Trophoblast cell (in vitro differentiated cells and primary cell): ENCODE results near the gene KLHDC3.

ENCODE experiments used
- DNase-seq, 2 donors: peaks; one replicate each; pipeline ENCODE4 v3.0.0-alpha.2; 2016
- H2AFZ ChIP-seq: 2 replicates; pipeline ENCODE4 v1.6.1; 2013; ENCODE audit warnings: low read length, moderate library complexity, mild to moderate bottlenecking; ENCODE audit not compliant: insufficient read depth, poor library complexity
- H2AK5ac ChIP-seq: 2 replicates; pipeline ENCODE4 v1.6.1; 2013; ENCODE audit warnings: mild to moderate bottlenecking, low read length
- H2BK120ac ChIP-seq: 2 replicates; pipeline ENCODE4 v1.6.1; 2013; ENCODE audit warnings: low read length, mild to moderate bottlenecking, moderate library complexity; ENCODE audit not compliant: insufficient read depth, poor library complexity
- H2BK12ac ChIP-seq: 2 replicates; pipeline ENCODE4 v1.6.1; 2013; ENCODE audit warnings: mild to moderate bottlenecking, low read length, moderate library complexity
- H2BK5ac ChIP-seq: 2 replicates; pipeline ENCODE4 v1.6.1; 2013; ENCODE audit warnings: low read length, low read depth, moderate library complexity, mild to moderate bottlenecking; ENCODE audit not compliant: poor library complexity
- H3K14ac ChIP-seq: 2 replicates; pipeline ENCODE4 v1.6.1; 2013; ENCODE audit warnings: mild to moderate bottlenecking, low read length
- H3K18ac ChIP-seq: 2 replicates; pipeline ENCODE4 v1.6.1; 2013; ENCODE audit warnings: mild to moderate bottlenecking, low read length
- H3K23ac ChIP-seq: 2 replicates; pipeline ENCODE4 v1.6.1; 2013; ENCODE audit warnings: low read length
- H3K27ac ChIP-seq: 2 replicates; pipeline ENCODE4 v1.5.1; 2013; ENCODE audit warnings: low read depth, mild to moderate bottlenecking, inconsistent platforms, low read length, moderate library complexity
- H3K27me3 ChIP-seq: 2 replicates; pipeline ENCODE4 v1.6.1; 2013; ENCODE audit warnings: inconsistent platforms, mild to moderate bottlenecking, low read length, moderate library complexity; ENCODE audit not compliant: insufficient read depth
- H3K36me3 ChIP-seq, 2 experiments: 1 replicate in 1 of 2; 2 replicates in 1 of 2; pipeline ENCODE4 v1.6.1; 2013; ENCODE audit warnings: low read length in 2 of 2, mild to moderate bottlenecking in 2 of 2, moderate library complexity in 1 of 2; ENCODE audit not compliant: insufficient read depth in 2 of 2, control insufficient read depth in 1 of 2
- H3K4ac ChIP-seq: 2 replicates; pipeline ENCODE4 v1.6.1; 2013; ENCODE audit warnings: low read depth, mild to moderate bottlenecking, low read length, moderate library complexity
- H3K4me1 ChIP-seq, 2 experiments: 1 replicate in 1 of 2; 2 replicates in 1 of 2; pipeline ENCODE4 v1.6.1; 2013; ENCODE audit warnings: low read length in 2 of 2, mild to moderate bottlenecking in 2 of 2, moderate library complexity in 1 of 2; ENCODE audit not compliant: insufficient read depth in 2 of 2, control insufficient read depth in 1 of 2
- H3K4me2 ChIP-seq: 2 replicates; pipeline ENCODE4 v1.6.1; 2013; ENCODE audit warnings: inconsistent platforms, mild to moderate bottlenecking, low read length, moderate library complexity
- H3K4me3 ChIP-seq: 2 replicates; pipeline ENCODE4 v1.5.1; 2013; ENCODE audit warnings: mild to moderate bottlenecking, low read depth, low read length, inconsistent platforms
- H3K79me1 ChIP-seq: one replicate; pipeline ENCODE4 v1.6.1; 2013; ENCODE audit warnings: low read length
- H3K79me2 ChIP-seq: 2 replicates; pipeline ENCODE4 v1.6.1; 2013; ENCODE audit warnings: low read length, mild to moderate bottlenecking; ENCODE audit not compliant: control insufficient read depth, insufficient read depth, poor library complexity
- H3K9ac ChIP-seq: 2 replicates; pipeline ENCODE4 v1.6.1; 2013; ENCODE audit warnings: mild to moderate bottlenecking, low read length
- H3K9me3 ChIP-seq: 2 replicates; pipeline ENCODE4 v1.6.1; 2013; ENCODE audit warnings: low read depth, mild to moderate bottlenecking, control low read depth, inconsistent platforms, low read length; ENCODE audit not compliant: insufficient read depth
- H4K12ac ChIP-seq: 2 replicates; pipeline ENCODE4 v1.6.1; 2013; ENCODE audit warnings: low read depth, mild to moderate bottlenecking, low read length, moderate library complexity
- H4K8ac ChIP-seq: 2 replicates; pipeline ENCODE4 v1.6.1; 2013; ENCODE audit warnings: low read depth, mild to moderate bottlenecking, low read length, moderate library complexity
- H4K91ac ChIP-seq: one replicate; pipeline ENCODE4 v1.6.1; 2013; ENCODE audit warnings: low read depth, mild to moderate bottlenecking, low read length, moderate library complexity
- WGBS: extraction: QIAGEN DNeasy Blood & Tissue Kit; methylation state at CpG from one replicate; pipeline ENCODE4 v1.1.7; 2013; ENCODE audit warnings: missing lambda C conversion rate; ENCODE audit not compliant: insufficient read length, insufficient coverage; ENCODE audit errors: extremely low coverage; 5-methylcytosine and 5-hydroxymethylcytosine counted together

KLHDC3 gene

DNA sequence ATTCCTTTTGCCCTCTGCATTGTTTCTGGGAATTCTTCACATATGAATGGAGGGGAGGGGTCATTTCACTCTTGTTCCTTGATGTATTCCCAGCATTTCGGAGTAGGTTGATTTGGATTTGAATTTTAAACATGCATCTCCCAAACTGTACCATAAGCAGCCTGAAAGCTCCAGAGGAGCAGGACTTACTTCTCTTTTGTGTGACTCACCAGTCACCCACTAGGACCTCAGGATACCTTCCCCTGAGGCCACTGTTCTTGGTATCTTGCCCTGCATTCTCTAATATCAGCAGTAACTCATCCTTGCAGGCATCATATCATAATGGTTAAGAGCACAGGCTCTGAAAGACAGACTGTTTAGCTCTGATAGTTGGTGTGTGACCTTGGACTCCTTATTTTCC is 44.5 kb downstream of the KLHDC3 start:
- no peak overlapping the region for H3K4me3 ChIP-seq
- no peak overlapping the region for H2AFZ ChIP-seq
- no peaks in the 10 kb centered on the region for H3K27me3 ChIP-seq
- no peak overlapping the region for H4K12ac ChIP-seq
- no peaks in the 10 kb centered on the region for H3K9me3 ChIP-seq
- H3K14ac ChIP-seq = no peak overlapping the region
- H3K36me3 ChIP-seq = peaks cover 7 to 16% of the 10 kb centered on the region in 2 experiments
- H2BK12ac ChIP-seq = no peak overlapping the region
- H3K4me1 ChIP-seq = peaks cover 17 to 25% of the 10 kb centered on the region in 2 experiments
- H4K91ac ChIP-seq = no peak overlapping the region
- no peak overlapping the region for H4K8ac ChIP-seq
- peak in 1 of 2 donors; percentile 42 for DNase-seq
- no peak overlapping the region for H2BK120ac ChIP-seq
- H2BK5ac ChIP-seq = no peak overlapping the region
- H3K23ac ChIP-seq = no peak overlapping the region
- H3K9ac ChIP-seq = peak overlapping the region; percentile 73
- H3K4me2 ChIP-seq = peak overlapping the region; percentile 91
- H3K4ac ChIP-seq = peak overlapping the region; percentile 34
- peaks cover 15% of the 10 kb centered on the region for H3K79me1 ChIP-seq
- WGBS = no CpG with 5 or more reads among the region's 1 CpG
- no peak overlapping the region for H2AK5ac ChIP-seq
- H3K18ac ChIP-seq = no peak overlapping the region
- H3K79me2 ChIP-seq = peaks cover 5% of the 10 kb centered on the region
- no peak overlapping the region for H3K27ac ChIP-seq

DNA sequence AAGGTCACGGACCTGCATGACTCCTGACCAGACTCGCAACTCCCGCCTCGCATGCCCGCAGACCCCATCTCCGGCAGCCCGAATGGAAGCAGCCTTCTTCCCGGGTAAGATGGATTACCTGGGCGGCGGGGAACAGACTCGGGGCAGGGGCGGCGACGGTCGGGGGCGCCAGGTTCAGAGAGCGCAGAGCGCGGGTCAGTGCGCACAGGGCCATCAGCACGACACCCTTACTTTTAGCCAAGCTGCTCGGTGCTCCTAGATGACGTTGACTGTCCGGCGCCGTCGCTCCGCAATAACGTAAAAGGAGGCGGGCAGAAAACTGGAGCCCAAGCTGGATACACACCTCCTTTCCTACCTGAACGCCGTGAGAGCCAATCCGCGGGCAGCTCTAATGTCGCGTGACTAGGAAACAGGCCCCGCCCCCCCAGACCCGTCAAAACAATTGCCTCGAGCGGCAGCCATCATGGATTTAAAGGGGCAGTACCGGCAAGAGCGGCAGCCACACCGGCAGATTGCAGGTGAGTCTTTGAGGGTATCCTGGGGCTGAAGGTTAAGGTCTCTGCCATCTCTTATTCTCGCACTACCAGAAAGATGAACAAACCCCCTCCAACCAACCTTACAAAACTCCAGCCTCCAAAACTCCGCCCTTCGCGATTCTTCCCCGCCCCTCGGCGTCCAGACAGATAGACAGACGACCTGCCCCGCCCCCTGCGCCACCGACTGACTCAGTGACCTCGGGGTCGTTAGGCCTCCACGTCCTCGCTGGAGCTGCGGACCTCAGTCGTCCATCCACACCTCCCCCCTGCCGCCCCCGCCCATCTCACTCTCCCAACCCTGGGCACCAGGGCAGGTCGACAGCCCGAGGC is 45.4 kb downstream of the KLHDC3 start, which contains the start of the genes KLC4 and MRPL2:
Gene KLC4, plus strand, starts transcription at position 464 of the 866 bp plus-strand sequence. CDS start 1,705 bp downstream, outside the sequence.
Gene MRPL2, minus strand, starts transcription at position 267 of the 866 bp plus-strand sequence. Its CDS starts 53 bp downstream, at position 214.
- H3K4me2 ChIP-seq = peak within 1 kb of the TSS; percentile 91
- H3K18ac ChIP-seq = peak within 1 kb of the TSS; percentile 70
- H2BK5ac ChIP-seq = peak within 1 kb of the TSS; percentile 97
- H4K91ac ChIP-seq = peak within 1 kb of the TSS; percentile 85
- H4K12ac ChIP-seq = peak within 1 kb of the TSS; percentile 67
- peak within 1 kb of the TSS; percentile 96 for H3K4ac ChIP-seq
- peaks cover 15 to 23% of the 10 kb centered on the region in 2 experiments for H3K4me1 ChIP-seq
- peak within 1 kb of the TSS; percentile 90 for H4K8ac ChIP-seq
- H2AFZ ChIP-seq = peak within 1 kb of the TSS; percentile 70
- no CpG with 5 or more reads among the region's 64 CpGs for WGBS
- H3K79me2 ChIP-seq = peaks cover 4% of the 10 kb centered on the region
- H3K23ac ChIP-seq = no peak within 1 kb of the TSS
- H3K27me3 ChIP-seq = no peaks in the 10 kb centered on the region
- DNase-seq = peak; percentile 99
- H3K9me3 ChIP-seq = no peaks in the 10 kb centered on the region
- peak within 1 kb of the TSS; percentile 88 for H3K14ac ChIP-seq
- peak within 1 kb of the TSS; percentile 96 for H3K4me3 ChIP-seq
- H3K9ac ChIP-seq = peak within 1 kb of the TSS; percentile 98
- H2BK120ac ChIP-seq = peak within 1 kb of the TSS; percentile 65
- peak within 1 kb of the TSS; percentile 16 for H2BK12ac ChIP-seq
- H3K79me1 ChIP-seq = peaks cover 14% of the 10 kb centered on the region
- H3K36me3 ChIP-seq = peaks cover 7 to 14% of the 10 kb centered on the region in 2 experiments
- H2AK5ac ChIP-seq = peak within 1 kb of the TSS; percentile 85
- H3K27ac ChIP-seq = peak within 1 kb of the TSS; percentile 90

DNA sequence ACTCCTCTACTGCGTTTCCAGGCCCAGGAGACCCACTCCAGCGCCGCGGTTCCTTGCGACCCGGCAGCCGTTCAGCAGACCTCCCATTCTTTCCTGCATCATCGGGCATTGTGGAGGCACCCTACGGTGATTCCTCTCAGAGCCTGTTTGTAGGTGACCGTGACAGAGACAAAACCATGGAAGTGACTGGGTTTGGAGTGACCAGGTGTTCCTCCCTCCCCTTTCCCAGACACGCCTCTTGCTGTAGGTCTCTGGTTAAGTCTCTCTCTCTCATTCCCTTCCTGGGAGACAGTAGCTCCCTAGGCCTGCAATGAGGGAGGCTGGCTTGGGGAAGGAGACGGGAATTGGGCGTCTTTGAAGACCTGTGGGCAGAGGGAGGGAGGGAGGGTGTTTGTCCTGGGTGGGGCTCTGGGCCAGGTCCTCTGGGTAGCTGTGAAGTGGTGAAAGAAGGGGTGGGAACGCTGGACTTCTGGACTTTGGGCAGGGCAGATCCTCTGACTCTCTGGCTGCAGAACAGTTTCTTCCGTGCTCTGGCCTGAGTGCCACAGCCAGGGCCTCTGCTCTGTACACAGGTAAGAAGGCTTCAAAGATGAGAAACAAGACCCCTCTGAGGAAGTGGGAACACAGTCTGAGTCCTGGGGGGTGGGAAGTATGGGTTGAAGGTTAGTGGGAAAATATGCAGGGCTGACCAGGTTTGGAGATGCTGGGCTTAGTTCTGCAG is 46.1 kb downstream of the KLHDC3 start:
- H3K9me3 ChIP-seq = no peaks in the 10 kb centered on the region
- H3K27me3 ChIP-seq = no peaks in the 10 kb centered on the region
- peak overlapping the region; percentile 65 for H2BK120ac ChIP-seq
- peaks cover 11 to 18% of the 10 kb centered on the region in 2 experiments for H3K4me1 ChIP-seq
- H2BK5ac ChIP-seq = peak overlapping the region; percentile 49
- no CpG with 5 or more reads among the region's 15 CpGs for WGBS
- DNase-seq = peak; percentile 41 to 60
- H3K9ac ChIP-seq = peak overlapping the region; percentile 60
- peak overlapping the region; percentile 77 for H3K4me3 ChIP-seq
- peak overlapping the region; percentile 90 for H3K27ac ChIP-seq
- peak overlapping the region; percentile 56 for H4K12ac ChIP-seq
- H3K14ac ChIP-seq = peak overlapping the region; percentile 85
- peak overlapping the region; percentile 50 for H3K18ac ChIP-seq
- peaks cover 4% of the 10 kb centered on the region for H3K79me2 ChIP-seq
- peak overlapping the region; percentile 16 for H2BK12ac ChIP-seq
- peak overlapping the region; percentile 85 for H3K4me2 ChIP-seq
- peak overlapping the region; percentile 70 for H2AFZ ChIP-seq
- H2AK5ac ChIP-seq = peak overlapping the region; percentile 49
- H3K23ac ChIP-seq = no peak overlapping the region
- peaks cover 7 to 18% of the 10 kb centered on the region in 2 experiments for H3K36me3 ChIP-seq
- peak overlapping the region; percentile 80 for H4K8ac ChIP-seq
- peaks cover 14% of the 10 kb centered on the region for H3K79me1 ChIP-seq
- peak overlapping the region; percentile 30 for H3K4ac ChIP-seq
- peak overlapping the region; percentile 83 for H4K91ac ChIP-seq
